Measurements from ENCODE around the gene PPIP5K2.
A peak's percentile ranks its signal among the peaks of the same experiment; 100 is the strongest.
"Not testable (repeated sequence)": the region's sequence is repeated elsewhere in the genome, so short reads cannot be mapped to it uniquely, and the experiment has no call there.

Gene PPIP5K2

GRCh38 chr5:103138202-103138690, 18.1 kb downstream of the PPIP5K2 start:
- no peaks in the 10 kb centered on the region for H3K27me3 Mint-ChIP-seq (ENCODE audit: low read depth)
- H3K27ac Mint-ChIP-seq: no peak overlapping the region
- H3K36me3 Mint-ChIP-seq (ENCODE audit: low read depth): peaks cover 43% of the 10 kb centered on the region
- TF ChIP-seq CTCF (IDR thresholded peaks at IDR 0.05; ENCODE audit: unreplicated experiment in 3 of 3): no peak
- H3K4me1 Mint-ChIP-seq: no peaks in the 10 kb centered on the region
- H3K4me3 Mint-ChIP-seq: no peak overlapping the region
- no peaks in the 10 kb centered on the region for H3K9me3 Mint-ChIP-seq

DNA sequence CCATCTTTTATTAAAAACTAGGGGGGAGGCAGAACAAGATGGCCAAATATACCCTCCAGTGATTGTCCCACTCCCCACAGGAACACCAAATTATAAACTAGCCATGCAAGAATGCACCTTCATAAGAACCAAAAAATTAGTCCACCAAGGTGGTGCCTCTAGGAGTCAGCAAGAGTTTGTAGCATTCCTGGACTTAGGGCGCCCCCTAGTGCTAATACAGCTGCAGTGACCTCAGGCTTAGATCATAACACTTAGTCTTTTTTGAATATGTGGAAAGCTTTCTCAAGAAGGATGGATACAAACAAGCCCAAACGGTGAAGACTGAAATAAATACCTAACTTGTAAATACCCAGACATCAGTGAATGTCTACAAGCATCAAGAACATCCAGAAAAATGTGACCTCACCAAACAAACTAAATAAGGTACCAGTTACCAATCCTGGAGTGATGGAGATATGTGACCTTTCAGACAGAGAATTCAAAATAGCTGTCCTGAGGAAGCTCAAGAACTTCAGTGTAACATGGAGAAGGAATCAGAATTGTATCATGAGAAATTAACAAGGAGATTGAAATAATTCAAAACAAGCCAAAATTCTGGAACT, 19.3 kb downstream of the PPIP5K2 start:
- Mint-ChIP-seq H3K9me3 (no peaks in the 10 kb centered on the region), H3K27me3 (ENCODE audit: low read depth) (no peaks in the 10 kb centered on the region), H3K36me3 (ENCODE audit: low read depth) (peaks cover 47% of the 10 kb centered on the region), H3K4me1 (no peaks in the 10 kb centered on the region), H3K4me3 (no peak overlapping the region), H3K27ac (no peak overlapping the region)
- TF ChIP-seq CTCF (IDR thresholded peaks at IDR 0.05; ENCODE audit: unreplicated experiment in 3 of 3): peak; percentile 72 to 89 (median 79)

GRCh38 chr5:103142132-103142531, 22.0 kb downstream of the PPIP5K2 start:
- H3K9me3 Mint-ChIP-seq; H3K27ac Mint-ChIP-seq; H3K4me3 Mint-ChIP-seq; H3K27me3 Mint-ChIP-seq (ENCODE audit: low read depth); H3K4me1 Mint-ChIP-seq: not testable (repeated sequence)
- H3K36me3 Mint-ChIP-seq (ENCODE audit: low read depth): peaks cover 41% of the 10 kb centered on the region

DNA sequence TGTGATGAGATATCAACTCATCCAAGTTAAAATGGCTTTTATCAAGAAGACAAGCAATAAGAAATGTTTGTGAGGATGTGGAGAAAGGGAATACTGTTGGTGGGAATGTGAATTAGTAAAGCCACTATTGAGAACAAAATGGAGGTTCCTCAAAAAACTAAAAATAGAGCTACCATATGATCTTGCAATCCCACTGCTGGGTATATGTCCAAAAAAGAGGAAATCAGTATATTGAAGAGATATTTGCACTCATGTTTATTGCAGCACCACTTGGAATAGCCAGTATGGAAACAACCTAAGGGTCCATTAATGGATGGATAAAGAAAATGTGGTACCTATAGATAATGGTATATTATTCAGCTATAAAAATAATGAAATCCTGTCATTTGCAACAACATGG, 25.1 kb downstream of the PPIP5K2 start:
- Mint-ChIP-seq H3K27ac (no peak overlapping the region), H3K4me1 (no peaks in the 10 kb centered on the region), H3K36me3 (ENCODE audit: low read depth) (peaks cover 30% of the 10 kb centered on the region), H3K4me3 (no peak overlapping the region), H3K27me3 (ENCODE audit: low read depth) (no peaks in the 10 kb centered on the region), H3K9me3 (no peaks in the 10 kb centered on the region)
- no peak for TF ChIP-seq CTCF (IDR thresholded peaks at IDR 0.05; ENCODE audit: unreplicated experiment in 3 of 3)

DNA sequence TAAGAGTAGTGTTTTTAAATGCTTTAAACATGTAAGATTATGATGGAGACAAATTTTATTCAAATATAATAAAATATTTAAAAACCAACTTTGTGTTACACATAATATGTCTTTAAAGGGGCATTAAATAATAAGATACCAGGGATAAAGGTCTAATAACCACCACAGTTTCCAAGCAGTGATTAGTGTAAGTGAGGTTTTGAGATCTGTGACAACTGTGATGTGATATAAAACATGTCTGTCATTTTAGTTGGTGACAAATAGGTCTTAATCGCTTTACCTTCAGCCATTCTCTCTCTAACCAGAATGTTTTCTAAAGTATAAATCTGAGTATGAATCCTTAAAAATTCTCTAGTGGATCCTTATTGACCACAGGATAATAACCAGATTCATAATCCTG, 28.1 kb downstream of the PPIP5K2 start:
- no peak overlapping the region for H3K27ac Mint-ChIP-seq
- H3K27me3 Mint-ChIP-seq (ENCODE audit: low read depth): no peaks in the 10 kb centered on the region
- TF ChIP-seq CTCF (IDR thresholded peaks at IDR 0.05; ENCODE audit: unreplicated experiment in 3 of 3): no peak
- no peaks in the 10 kb centered on the region for H3K9me3 Mint-ChIP-seq
- H3K4me3 Mint-ChIP-seq: no peak overlapping the region
- H3K4me1 Mint-ChIP-seq: no peaks in the 10 kb centered on the region
- peaks cover 23% of the 10 kb centered on the region for H3K36me3 Mint-ChIP-seq (ENCODE audit: low read depth)

GRCh38 chr5:103151156-103151555, 31.1 kb downstream of the PPIP5K2 start:
- H3K4me1 Mint-ChIP-seq: no peaks in the 10 kb centered on the region

More at GRCh38 chr5:103151156-103151555, 31.1 kb downstream of the PPIP5K2 start:
- Mint-ChIP-seq H3K36me3 (ENCODE audit: low read depth) (peaks cover 32% of the 10 kb centered on the region), H3K27ac (no peak overlapping the region), H3K27me3 (ENCODE audit: low read depth) (no peaks in the 10 kb centered on the region), H3K4me3 (no peak overlapping the region), H3K9me3 (no peaks in the 10 kb centered on the region)
- no peak for TF ChIP-seq CTCF (IDR thresholded peaks at IDR 0.05; ENCODE audit: unreplicated experiment in 3 of 3)
